Stimulated activated CD4-positive, alpha-beta T cell treated with anti-CD3 and anti-CD28 coated beads, Interleukin-4, amount 100 ng/mL, for 48 hours (primary cell): ENCODE measurements around the gene CXCR4.

Experiments used
- DNase-seq, 2 donors: peaks; one replicate each; pipeline ENCODE4 v3.0.0-alpha.2; 2020; ENCODE audit warnings: low read depth in 2 of 2

The CXCR4 gene

DNA sequence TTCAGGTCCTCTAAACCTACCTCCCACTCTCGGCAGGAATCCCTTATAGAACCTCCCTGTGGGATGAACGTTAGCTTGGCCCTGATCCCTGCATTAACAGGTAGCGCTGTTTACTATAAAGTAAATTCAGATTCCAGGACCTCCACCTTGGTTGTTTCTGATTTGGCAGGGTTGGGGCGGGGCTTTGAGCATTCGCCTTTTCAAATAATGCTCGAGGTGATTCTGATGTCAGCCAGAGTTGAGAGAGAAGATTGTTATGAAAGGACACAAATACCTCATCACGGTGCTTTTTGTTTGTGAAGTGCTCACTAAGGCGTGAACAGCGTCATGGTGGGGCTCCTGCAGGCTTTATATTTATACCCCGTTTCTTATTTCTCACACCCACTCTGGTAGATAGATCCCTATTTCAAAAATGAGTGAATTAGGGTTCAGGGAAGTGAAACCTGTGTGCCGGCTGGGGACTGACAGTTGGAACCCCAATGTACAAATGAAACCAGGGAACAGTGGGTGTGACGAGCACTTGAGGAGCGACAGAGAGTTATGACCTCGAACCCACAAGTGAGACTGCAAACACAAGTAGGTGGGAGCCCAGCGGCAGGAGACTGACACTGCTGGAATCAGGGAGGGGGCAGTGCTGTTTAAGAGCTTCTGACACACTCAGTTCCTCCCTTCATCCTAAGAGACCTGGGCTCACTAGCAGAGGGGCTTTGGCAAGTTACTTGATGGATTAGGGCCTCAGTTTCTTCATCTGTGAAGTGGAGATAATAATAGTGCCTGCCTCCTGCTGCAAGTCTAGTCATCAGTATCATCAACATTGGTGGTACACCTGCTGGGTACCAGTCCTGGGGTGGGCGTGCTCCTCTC is 14.2 kb upstream of the CXCR4 start:
- peak; percentile 38 to 53 for DNase-seq

DNA sequence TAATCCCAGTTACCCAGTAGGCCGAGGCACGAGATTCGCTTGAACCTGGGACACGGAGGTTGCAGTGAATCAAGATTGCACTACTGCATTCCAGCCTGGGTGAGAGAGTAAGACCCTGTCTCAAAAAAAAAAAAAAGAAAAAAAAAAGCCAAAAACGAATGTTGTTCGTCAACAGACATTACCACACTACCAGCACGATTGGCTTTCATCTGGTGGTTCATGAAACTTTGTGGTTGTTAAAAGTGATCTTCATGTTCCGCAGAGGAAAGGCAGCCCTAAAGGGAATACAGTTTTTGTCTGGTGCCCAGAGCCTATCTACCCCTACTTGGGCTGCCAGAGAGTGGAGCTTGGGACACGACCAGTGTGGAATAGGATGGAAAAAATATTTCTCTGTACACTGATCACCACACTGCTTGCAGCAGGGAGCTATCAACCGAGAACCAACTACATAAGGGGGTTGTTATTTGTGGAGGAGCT is 13.6 kb upstream of the CXCR4 start:
- no peak for DNase-seq

DNA sequence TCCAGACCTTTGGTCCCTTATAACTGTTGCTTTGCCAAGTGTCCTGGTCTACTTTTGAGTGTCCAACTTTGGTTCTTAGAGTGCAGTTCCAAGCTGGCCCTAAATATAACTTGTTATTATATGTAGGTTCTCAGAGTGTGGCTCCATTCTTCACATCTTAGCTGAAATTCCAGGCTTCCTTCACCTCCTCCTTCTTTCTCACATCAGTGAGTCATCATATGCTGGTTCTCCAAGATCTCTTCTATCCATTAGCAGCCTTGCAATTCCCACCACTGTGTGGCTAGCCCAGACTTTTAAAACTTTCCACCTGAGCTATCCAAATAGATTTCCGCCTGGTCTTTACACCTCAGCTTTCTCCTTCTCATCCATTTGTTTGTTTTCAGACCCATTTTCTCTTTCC is 12.6 kb upstream of the CXCR4 start:
- no peak for DNase-seq

DNA sequence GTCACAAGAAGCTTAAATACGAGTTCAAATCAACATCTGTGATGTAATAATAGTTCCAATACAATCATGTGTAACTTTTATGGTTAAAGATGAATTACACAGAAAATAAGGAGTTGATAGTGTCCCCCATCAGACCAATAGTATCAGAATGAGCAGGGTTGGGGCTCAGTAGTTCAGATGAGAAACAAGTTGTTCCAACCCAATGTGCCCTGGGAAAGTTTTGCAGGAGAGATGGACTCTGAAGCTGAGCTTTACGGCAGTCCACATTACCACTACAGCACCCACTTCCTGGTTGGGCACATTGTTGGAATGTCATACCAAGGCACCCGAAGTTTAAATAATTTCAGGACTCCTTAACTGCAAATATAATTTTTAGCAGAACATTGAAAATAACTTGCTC is 12.1 kb upstream of the CXCR4 start:
- no peak for DNase-seq

DNA sequence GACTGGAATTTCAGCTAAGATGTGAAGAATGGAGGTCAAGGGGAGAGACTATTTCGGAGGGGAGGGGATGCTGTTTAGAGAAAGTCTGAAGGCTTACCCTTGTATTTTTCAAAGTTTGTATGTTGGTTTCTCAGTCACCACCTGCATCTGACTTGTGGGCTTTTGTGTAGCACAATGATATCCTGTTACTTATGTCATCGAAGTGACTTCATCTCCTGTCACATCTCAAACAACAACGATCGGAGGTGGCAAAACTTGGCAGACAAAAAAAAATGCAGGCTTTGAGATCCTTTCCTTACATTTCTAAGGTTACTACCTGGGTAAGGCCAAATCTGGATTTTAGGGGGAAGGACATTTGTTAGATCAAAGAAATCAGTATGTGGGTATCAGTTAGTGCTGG is 11.7 kb upstream of the CXCR4 start:
- DNase-seq = no peak

DNA sequence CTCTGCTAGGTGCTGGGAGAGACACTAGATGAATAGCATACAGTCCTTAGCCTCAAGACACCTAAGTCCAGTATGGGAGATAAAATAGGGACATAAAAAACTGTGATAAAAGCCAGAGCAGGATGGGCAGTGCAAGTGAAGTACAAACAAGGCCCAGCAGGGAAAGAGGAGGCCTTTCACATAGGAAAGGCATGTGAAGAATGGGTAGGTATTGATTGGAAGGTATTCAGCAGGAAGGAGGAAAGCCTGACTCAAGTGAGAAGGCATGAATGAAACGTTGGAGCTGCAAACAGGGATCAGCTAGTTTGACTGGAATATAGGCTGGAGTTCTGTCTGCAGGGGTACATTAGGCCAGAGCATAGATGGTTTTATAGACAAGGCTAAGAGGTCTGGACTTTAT is 11.0 kb upstream of the CXCR4 start:
- no peak for DNase-seq

DNA sequence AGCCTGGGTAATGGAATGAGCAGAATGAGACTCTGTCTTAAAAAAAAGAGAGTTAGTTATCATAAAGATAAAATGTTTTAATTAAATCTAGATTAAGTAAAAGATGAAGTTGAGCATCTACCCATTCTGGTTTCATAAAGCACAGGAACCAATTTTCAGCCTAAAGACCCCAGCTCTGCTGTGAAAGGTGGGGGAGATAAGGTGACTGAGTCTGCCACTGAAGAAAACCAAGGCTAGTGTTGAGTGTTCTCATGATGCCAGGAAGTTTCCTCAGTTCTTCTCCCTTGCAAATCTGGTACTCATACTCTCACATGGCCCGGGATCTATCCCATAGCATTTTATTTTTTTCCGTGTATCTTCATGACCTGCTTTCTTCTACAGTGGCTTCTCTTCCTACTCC is 10.4 kb upstream of the CXCR4 start:
- no peak for DNase-seq

DNA sequence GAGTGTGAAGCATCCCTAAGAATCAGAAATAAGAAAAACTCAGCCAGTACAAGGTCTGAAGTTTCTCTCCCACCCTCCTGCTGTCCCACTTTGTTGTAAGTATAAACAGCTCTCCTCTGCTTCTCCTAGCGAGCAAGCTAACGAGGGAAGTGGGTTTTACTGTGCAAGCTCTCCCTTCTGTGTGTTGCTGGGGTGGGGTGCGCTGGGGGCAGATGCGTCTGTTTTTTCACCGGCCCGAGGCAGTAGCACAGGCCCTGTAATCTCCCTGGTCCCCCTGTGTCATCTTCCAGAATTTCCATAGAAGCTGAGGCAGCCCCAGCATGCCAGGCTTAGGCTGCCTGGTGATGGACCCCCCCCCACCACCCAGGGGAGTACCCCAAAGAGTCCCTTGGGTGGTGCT is 9.4 kb upstream of the CXCR4 start:
- no peak for DNase-seq

DNA sequence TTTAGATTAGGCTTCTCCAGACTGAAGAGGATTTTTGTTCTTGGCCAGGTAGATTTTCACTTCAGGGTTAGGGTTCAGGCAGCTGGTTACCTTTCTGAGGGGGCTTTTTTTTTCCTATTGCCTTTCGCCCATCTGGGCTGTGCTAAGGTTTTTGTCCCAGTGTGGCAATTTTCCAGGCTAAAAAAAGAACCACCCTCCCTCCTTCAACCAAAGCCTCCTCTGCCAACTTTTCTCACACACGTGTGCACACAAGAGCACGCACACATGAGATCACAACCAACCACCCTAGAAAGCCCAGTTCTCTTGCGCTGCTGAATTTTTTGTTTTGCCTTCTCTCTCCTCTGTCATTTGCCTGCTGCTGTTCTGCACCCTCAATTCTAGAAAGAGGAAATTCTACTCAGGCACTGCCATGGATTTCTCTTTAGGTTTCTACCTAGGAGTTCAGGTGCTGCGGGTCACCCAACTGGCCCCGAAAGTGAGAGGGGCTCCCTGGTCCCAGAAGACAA is 8.5 kb upstream of the CXCR4 start:
- no peak for DNase-seq

DNA sequence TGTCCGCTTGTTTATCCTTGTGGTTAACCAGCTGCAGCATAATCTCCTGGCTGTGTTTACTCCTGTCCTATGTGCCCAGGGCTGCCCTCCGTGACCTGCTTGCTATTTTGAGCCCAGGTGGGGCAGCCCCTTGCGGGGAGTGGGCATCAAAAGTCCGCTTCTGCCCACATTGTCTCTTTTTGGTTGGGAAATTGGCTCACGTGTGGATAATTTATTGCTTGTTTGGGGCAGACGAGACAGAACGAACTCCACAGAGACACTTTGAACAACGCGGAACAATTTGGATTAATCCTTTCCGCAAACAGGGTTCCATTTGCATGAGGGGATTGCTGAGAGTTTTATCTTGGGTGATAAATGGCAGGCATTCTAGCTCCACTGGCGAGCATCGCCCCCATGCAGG is 8.1 kb upstream of the CXCR4 start:
- DNase-seq = no peak

DNA sequence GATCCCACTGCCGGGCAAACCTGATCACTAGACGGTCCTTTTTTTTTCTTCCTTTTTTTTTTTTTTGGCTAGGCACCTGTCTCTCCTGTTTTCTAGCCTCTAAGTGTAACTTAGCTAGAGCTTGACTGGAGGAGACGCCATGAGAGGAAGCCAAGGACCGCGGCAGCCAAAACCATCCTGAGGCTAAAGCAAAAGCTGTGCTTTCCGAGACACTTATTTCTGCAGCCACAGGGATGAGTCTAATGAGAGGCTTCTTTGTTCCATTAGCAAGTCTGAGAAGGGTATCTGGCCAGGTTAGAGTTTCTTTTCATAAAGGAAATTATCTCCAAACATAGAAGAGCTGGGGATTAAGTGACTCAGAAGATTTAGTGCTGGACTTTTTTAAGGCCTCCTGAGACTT is 7.3 kb upstream of the CXCR4 start:
- no peak for DNase-seq

DNA sequence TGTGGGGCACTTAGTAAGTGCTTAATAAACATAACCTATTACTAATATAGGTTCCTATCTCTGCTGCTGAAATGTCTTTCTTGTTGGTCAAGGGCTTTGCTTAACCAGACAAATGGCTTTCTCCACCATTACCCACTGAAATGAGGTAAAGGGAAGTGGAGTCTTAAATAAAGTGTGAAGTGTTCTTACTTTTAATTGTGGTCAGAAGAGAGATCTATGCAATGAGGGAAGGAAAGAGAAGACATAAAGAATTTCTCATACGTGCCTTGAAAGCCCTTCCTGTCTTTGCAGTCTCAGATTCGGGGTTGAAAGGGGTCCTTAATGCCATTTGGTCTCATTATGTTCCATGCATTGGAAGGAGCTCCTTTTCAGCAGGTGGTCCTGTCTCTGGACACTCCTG is 6.9 kb upstream of the CXCR4 start:
- DNase-seq = no peak

DNA sequence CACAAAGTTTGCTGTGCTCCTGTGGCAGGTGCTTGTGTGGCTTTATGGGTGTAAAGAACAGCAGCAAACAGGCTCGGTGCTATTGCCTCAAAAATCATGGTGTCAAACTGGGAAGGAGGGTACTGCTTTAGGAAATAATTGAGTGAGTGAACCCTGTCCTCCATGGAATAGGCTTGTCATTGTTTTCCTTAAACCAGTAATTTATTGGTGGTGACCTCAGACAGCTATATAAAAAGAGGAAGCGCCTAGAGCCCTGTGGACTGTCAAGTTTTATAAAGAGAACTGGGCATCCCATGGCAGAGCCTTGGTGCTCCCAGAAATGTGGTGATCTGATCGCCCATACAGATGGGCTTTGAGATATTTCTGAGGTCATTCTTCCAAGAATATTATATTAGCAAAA is 4.7 kb upstream of the CXCR4 start:
- no peak for DNase-seq

DNA sequence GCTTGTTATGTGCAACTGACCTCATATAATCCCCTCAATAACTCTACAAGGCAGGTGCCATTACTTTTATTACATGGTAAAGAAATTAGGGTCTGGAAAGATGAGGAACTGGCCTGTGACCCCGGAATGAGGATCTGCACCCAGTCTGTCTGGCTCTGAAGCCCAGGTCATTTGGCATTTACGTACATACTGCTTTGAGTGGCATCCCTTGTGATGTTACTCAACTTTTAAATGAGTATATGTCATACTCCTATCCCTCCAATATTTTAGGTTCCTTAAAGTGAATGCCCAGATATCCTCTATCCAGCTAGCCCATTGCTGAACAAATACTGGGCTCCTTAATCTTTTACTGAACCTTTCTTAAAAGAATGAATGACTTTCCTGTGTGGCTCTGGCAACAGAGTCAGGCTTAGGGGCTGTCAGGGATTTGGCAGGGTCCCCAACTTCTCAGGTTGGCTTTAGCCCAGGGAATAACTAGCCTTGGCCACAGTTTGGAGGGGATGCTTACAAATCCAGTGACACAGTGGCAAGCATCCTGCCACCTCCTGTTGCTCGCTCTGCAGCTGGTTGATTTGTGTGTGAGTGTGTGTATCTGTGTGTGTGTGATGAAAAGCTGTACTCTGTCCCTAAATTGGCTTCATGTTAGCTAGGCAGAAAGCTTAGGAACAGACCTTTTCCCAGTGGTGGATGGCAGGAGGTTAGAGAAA is 3.4 kb upstream of the CXCR4 start:
- DNase-seq = no peak

DNA sequence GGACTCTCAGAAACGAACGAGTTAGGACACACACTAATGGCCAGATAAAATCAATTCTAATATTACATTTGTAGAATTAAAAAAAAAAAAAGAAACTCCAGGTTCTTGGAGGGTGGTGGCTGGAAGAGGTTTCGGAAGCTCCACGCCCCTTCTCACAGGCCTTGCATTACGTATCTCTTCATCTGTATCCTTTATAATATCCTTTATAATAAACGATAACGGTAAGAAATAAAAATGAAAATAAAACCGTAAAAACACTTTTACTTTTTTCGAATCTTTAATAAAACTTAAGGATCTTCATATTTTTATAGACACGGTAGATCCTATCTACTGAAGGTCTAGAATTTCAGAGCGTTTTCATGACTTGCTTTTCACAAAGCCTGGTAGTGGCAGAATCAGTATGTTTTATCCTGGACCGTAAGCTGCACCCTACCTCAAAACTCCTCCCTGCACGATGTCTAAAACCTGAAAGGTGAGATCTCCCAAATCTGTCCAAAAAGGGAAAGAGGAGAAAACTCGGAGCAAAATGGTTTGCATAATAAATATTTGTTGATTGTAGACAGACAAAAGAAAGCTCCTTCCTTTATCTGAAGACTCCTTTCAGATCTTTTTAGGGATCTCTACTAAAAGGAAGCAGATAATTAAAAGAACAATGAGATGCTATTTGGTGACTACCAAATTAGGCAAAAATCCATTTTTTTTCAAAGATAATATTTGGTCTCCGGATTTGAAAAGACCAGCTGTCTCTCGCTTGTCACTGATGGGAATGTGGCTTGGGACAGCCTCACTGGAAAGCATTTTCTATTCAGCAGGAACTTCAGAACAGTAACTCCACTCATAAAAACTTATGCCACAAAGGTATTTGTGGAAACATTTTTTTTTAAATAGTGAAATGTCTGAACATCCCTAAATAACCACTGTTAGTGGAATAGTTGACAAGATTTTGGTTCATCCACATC is 2.0 kb upstream of the CXCR4 start:
- no peak for DNase-seq

DNA sequence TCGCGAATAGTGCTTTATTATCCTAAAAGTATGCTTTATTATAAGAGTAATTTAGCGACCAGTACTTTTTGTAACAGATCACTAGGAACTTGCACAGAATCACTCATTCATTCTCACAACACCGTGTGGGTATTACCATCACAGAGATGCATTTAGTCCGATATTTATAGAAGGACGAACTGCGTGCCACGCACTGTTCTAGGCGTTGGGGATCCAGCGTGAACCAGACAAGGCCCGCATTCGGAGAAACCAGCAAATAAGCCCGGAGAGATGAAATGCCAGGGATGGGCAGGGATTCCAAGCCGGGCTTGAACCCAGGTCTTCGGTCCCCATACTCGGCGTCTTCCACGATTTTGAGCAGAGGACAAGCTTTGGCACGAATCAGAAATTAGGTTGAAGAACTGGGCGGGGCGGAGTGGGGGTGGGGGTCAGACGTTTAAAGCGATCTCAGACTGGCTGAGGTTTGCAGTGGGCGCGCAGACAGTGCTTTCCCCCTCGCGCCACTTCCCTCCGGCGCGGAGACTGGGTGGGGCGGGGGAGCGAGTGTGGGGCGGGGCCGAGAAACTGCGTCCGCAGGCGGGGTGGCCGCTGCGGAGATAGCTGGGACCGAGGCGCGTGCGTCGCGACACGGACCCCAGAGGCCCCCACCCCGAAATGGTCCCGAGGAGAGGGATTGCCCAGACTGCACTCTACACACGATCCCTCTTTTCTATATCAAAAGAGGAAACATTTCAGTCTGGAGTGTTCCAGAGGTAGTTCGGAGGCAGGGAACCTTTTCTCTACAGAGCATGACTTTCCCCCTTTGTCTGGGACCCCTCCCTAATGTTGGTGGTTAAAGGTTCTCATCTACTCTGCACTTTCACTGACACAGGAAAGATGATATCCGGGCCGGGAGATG is 1.1 kb upstream of the CXCR4 start:
- peak; percentile 61 to 77 for DNase-seq

DNA sequence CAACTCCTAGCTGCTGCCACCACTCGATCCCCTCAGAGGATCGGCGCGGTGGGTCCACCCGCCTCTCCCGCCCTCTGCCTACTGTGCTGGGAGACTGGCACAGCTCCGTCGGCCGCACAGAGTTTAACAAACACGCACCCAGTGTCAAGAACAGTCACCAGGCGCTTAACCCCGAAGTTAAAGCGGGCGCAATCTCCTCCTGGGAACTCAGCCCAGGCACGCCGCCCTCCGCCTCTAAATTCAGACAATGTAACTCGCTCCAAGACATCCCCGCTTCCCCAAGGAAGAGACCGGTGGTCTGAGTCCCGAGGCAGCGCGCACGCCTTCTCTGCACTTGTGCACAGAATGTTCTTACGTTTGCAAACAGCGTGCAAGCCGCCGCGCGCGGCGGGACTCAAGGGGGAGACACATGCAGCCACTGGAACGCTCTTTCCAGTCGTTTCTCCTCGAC is 533 bp downstream of the CXCR4 start:
- DNase-seq = peak; percentile 39 to 44

DNA sequence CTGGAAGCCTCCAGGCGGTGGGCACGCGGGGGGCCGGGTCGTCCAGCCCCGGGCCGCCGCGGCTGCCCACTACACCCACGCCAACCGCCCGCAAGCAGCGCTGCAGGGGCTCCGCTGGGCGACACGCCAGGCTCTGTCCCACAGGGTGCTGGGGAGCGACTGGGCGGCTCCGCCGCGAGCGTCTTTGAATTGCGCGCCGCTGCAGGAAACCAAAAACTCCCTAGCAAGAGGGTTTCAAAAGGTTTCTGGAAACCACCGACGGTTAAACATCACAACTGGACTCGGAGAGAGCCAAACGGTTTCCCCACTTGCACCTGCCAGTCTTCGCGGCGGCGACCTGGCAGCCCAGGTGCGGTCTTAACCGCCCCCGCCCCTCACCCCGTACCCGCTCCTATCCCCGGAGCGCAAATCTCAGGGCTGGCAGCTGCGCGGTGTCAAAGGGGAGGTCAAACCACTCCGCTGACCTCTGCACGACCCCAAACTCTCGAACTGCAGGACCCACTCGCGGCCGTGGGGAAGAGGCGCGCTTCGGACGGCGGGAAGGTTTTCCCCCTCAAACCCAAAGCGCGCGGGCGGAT is 1.0 kb downstream of the CXCR4 start:
- peak; percentile 37 to 57 for DNase-seq

DNA sequence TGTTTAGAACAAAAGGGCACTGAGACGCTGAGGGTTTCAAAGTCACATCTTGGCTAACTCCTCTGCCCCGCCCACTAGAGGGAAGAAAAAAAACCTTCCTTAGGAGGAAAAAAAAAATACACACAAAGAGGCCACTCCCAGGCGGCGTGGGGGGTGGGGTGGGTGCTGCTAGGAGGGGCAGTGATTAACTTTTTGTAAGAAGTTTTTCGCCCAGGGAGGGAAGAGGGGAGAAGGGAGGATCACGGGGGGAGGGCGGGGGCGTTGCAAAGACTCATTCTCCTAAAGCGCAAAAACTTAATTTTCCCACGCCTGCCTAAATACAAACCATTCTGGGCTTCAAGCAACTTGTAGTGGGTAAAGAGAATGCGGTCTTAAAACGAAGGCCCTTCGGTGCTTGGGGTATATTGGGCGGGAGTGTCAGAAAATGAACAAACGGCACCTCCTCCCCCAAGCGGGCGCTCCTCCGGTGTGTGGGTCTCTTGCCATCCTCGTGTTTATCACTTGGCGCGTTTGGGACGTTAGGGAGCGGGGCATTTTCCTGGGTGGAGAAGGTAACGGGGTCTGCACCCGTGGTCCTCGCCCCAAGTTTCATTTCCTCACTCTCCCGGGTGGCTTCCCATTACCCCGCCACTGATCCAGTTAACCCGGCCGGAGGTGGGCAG is 1.7 kb downstream of the CXCR4 start:
- peak; percentile 55 to 65 for DNase-seq
